Testis (tissue), 2 donors: Measurements from ENCODE around the gene GABRP.

ENCODE experiments used
- POLR2A ChIP-seq: fragments of 450-650 bp; IDR thresholded peaks from one replicate; pipeline ENCODE4 v1.6.1; 2017; ENCODE audit warnings: antibody characterized with exemption, mild to moderate bottlenecking, moderate library complexity
- TF ChIP-seq, protein P1 (sequence below), 3 experiments: fragments of 450-650 bp in 2 of 3; fragments of 200-600 bp in 1 of 3; sonication (generic) in 1 of 3; IDR thresholded peaks; one replicate each; pipeline ENCODE4 v1.5.1; 2016 to 2019; ENCODE audit warnings: antibody characterized with exemption in 3 of 3, mild to moderate bottlenecking in 2 of 3, moderate library complexity in 1 of 3

GRCh38 chr5:170750791-170751190, 32.7 kb upstream of the GABRP start:
- TF ChIP-seq POLR2A, result no peak
- TF ChIP-seq, protein P1, sequence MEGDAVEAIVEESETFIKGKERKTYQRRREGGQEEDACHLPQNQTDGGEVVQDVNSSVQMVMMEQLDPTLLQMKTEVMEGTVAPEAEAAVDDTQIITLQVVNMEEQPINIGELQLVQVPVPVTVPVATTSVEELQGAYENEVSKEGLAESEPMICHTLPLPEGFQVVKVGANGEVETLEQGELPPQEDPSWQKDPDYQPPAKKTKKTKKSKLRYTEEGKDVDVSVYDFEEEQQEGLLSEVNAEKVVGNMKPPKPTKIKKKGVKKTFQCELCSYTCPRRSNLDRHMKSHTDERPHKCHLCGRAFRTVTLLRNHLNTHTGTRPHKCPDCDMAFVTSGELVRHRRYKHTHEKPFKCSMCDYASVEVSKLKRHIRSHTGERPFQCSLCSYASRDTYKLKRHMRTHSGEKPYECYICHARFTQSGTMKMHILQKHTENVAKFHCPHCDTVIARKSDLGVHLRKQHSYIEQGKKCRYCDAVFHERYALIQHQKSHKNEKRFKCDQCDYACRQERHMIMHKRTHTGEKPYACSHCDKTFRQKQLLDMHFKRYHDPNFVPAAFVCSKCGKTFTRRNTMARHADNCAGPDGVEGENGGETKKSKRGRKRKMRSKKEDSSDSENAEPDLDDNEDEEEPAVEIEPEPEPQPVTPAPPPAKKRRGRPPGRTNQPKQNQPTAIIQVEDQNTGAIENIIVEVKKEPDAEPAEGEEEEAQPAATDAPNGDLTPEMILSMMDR (IDR thresholded peaks at IDR 0.05), result no peak
